Liver (tissue), 3 donors: Measurements from ENCODE around the gene EXD3.

Experiments
- TAF1 ChIP-seq: conservative IDR thresholded peaks from 2 replicates; pipeline ENCODE4 v1.6.1; 2016; ENCODE audit warnings: antibody characterized with exemption, mild to moderate bottlenecking
- YY1 ChIP-seq: IDR thresholded peaks from 2 replicates; pipeline ENCODE4 v1.6.1; 2016; ENCODE audit warnings: antibody characterized with exemption, mild to moderate bottlenecking
- TF ChIP-seq, protein P1 (sequence below): fragments of 150-350 bp; IDR thresholded peaks from 2 replicates; pipeline ENCODE4 v1.5.1; 2017; ENCODE audit warnings: improper control_type of control experiment, low read depth, low read length; ENCODE audit not compliant: missing input control
- TF ChIP-seq, protein P2 (sequence below): IDR thresholded peaks from 2 replicates; pipeline ENCODE4 v1.6.1; 2016; ENCODE audit warnings: antibody characterized with exemption, mild to moderate bottlenecking
- donor health status: healthy.
- donor health status: healthy.

DNA sequence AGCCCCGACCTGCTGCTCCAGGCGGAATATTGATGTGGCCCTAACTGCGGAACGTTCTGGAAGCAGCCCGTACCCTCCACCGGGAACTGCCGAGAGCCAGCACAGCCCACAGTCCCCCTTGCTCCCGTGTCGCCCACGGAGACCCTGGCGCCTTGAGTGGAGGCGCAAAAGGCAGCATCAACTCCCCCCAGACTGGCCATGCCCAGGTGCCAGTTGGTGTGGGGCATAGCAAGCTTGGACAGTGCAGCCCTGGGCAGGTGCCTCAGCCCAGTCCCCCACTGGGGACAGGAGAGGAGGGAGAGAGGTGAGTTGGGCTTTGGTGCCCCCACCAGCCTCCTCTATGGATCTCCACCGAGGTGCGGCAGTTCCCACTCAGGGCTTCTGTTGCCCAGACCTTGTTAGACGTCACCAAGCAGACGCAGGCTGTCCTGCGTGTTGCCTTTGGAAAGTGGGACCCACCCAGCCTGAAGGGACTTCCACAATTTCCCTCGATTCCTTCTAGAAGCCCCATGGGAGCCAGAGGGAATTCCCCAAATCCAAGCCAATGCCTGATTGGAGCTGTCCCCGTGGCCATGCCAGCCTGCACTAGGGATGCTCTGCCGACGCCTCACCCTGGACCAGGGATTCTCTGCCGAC is 101.1 kb downstream of the EXD3 start:
- TF ChIP-seq TAF1: no peak
- TF ChIP-seq, protein P1, sequence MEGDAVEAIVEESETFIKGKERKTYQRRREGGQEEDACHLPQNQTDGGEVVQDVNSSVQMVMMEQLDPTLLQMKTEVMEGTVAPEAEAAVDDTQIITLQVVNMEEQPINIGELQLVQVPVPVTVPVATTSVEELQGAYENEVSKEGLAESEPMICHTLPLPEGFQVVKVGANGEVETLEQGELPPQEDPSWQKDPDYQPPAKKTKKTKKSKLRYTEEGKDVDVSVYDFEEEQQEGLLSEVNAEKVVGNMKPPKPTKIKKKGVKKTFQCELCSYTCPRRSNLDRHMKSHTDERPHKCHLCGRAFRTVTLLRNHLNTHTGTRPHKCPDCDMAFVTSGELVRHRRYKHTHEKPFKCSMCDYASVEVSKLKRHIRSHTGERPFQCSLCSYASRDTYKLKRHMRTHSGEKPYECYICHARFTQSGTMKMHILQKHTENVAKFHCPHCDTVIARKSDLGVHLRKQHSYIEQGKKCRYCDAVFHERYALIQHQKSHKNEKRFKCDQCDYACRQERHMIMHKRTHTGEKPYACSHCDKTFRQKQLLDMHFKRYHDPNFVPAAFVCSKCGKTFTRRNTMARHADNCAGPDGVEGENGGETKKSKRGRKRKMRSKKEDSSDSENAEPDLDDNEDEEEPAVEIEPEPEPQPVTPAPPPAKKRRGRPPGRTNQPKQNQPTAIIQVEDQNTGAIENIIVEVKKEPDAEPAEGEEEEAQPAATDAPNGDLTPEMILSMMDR: no peak
- TF ChIP-seq, protein P2, sequence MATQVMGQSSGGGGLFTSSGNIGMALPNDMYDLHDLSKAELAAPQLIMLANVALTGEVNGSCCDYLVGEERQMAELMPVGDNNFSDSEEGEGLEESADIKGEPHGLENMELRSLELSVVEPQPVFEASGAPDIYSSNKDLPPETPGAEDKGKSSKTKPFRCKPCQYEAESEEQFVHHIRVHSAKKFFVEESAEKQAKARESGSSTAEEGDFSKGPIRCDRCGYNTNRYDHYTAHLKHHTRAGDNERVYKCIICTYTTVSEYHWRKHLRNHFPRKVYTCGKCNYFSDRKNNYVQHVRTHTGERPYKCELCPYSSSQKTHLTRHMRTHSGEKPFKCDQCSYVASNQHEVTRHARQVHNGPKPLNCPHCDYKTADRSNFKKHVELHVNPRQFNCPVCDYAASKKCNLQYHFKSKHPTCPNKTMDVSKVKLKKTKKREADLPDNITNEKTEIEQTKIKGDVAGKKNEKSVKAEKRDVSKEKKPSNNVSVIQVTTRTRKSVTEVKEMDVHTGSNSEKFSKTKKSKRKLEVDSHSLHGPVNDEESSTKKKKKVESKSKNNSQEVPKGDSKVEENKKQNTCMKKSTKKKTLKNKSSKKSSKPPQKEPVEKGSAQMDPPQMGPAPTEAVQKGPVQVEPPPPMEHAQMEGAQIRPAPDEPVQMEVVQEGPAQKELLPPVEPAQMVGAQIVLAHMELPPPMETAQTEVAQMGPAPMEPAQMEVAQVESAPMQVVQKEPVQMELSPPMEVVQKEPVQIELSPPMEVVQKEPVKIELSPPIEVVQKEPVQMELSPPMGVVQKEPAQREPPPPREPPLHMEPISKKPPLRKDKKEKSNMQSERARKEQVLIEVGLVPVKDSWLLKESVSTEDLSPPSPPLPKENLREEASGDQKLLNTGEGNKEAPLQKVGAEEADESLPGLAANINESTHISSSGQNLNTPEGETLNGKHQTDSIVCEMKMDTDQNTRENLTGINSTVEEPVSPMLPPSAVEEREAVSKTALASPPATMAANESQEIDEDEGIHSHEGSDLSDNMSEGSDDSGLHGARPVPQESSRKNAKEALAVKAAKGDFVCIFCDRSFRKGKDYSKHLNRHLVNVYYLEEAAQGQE: no peak
- no peak for TF ChIP-seq YY1
